Glutamatergic neuron (in vitro differentiated cells): Measurements from ENCODE around the gene IFITM1. TPM values are rescaled to one million over a fixed set of nuclear protein-coding genes. Genes with fewer than 3 reads are reported as not detected.
"Not testable (repeated sequence)": the region's sequence is repeated elsewhere in the genome, so short reads cannot be mapped to it uniquely, and the experiment has no call there.

Experiments used
- DNase-seq: peaks from one replicate; pipeline ENCODE4 v3.0.0; 2022
- H3K27ac Mint-ChIP-seq: one replicate; pipeline ENCODE4 v1.8.0; 2020; ENCODE audit warnings: mild to moderate bottlenecking, mixed read lengths, inconsistent platforms; ENCODE audit not compliant: unreplicated experiment
- H3K27me3 Mint-ChIP-seq: one replicate; pipeline ENCODE4 v1.8.0; 2020; ENCODE audit warnings: mild to moderate bottlenecking, moderate library complexity, mixed read lengths, inconsistent platforms; ENCODE audit not compliant: unreplicated experiment
- H3K36me3 Mint-ChIP-seq: one replicate; pipeline ENCODE4 v1.8.0; 2020; ENCODE audit warnings: mild to moderate bottlenecking, mixed read lengths, inconsistent platforms; ENCODE audit not compliant: unreplicated experiment
- H3K4me1 Mint-ChIP-seq: one replicate; pipeline ENCODE4 v1.8.0; 2020; ENCODE audit warnings: mild to moderate bottlenecking, low read depth, mixed read lengths, inconsistent platforms; ENCODE audit not compliant: unreplicated experiment
- H3K4me3 Mint-ChIP-seq: one replicate; pipeline ENCODE4 v1.8.0; 2020; ENCODE audit warnings: mild to moderate bottlenecking, mixed read lengths, inconsistent platforms; ENCODE audit not compliant: unreplicated experiment
- H3K9me3 Mint-ChIP-seq: one replicate; pipeline ENCODE4 v1.8.0; 2020; ENCODE audit warnings: mild to moderate bottlenecking, moderate library complexity, mixed read lengths, inconsistent platforms; ENCODE audit not compliant: unreplicated experiment
- total RNA-seq: library from RNA; stranded (reverse); fragmentation: NEBNext Ultra II Directional; extraction: Animal tissue kit (Norgen Biotek cat#: 25700); gene quantifications from one replicate; pipeline ENCODE4 v1.2.1, GENCODE V29; 2021; ENCODE audit not compliant: unreplicated experiment
- TF ChIP-seq, protein P1 (sequence below): fragments of 200-600 bp; sonication (generic); IDR thresholded peaks from one replicate; pipeline ENCODE4 v1.5.0; 2021; ENCODE audit not compliant: partially characterized antibody, unreplicated experiment

Gene IFITM1
- total RNA-seq, 1 donor from 2014 or later, result 2.6 TPM

DNA sequence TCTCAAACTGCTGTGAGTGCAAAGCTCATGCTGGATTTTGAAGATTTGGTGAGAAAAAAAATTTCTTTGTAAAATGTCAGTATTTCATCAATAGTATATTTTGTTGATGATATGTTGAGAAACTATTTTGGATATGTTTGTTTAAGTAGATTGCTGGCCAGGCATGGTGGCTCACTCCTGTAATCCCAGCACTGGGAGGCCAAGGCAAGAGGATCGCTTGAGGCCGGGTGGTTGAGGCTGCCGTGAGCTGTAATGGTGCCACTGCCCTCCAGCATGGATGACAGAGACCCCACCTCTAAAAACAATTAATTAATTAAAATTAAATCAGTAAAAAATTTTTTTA is 13.7 kb downstream of the IFITM1 start:
- H3K27ac Mint-ChIP-seq, result no peak overlapping the region
- DNase-seq, result no peak
- peaks cover 5% of the 10 kb centered on the region for H3K27me3 Mint-ChIP-seq
- H3K9me3 Mint-ChIP-seq, result peaks cover 2% of the 10 kb centered on the region
- no peaks in the 10 kb centered on the region for H3K36me3 Mint-ChIP-seq
- no peak overlapping the region for H3K4me3 Mint-ChIP-seq
- peaks cover 9% of the 10 kb centered on the region for H3K4me1 Mint-ChIP-seq
- TF ChIP-seq, protein P1, sequence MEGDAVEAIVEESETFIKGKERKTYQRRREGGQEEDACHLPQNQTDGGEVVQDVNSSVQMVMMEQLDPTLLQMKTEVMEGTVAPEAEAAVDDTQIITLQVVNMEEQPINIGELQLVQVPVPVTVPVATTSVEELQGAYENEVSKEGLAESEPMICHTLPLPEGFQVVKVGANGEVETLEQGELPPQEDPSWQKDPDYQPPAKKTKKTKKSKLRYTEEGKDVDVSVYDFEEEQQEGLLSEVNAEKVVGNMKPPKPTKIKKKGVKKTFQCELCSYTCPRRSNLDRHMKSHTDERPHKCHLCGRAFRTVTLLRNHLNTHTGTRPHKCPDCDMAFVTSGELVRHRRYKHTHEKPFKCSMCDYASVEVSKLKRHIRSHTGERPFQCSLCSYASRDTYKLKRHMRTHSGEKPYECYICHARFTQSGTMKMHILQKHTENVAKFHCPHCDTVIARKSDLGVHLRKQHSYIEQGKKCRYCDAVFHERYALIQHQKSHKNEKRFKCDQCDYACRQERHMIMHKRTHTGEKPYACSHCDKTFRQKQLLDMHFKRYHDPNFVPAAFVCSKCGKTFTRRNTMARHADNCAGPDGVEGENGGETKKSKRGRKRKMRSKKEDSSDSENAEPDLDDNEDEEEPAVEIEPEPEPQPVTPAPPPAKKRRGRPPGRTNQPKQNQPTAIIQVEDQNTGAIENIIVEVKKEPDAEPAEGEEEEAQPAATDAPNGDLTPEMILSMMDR, result no peak

DNA sequence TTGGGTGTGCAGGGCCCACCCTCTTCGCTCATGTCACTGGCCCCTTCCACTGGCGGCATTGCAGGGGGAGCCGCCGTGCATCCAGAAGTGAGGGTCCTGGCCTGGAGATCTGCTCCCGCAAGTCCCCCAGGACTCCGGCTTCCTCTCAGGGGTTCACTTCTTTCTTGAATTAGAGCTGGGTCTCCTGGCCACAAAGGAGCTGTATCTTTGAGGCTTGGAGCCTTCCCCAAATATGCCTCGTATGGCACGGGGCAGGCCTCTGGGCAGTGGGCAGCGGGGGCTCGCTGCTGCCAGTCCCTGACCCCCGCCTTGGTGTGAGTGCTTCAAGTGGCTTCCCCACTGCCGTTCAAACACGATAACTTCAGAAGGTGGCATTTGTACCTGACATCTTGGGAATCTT is 14.2 kb downstream of the IFITM1 start:
- H3K27ac Mint-ChIP-seq, result no peak overlapping the region
- H3K9me3 Mint-ChIP-seq, result peaks cover 2% of the 10 kb centered on the region
- DNase-seq, result no peak
- H3K4me1 Mint-ChIP-seq, result peaks cover 9% of the 10 kb centered on the region
- H3K4me3 Mint-ChIP-seq, result no peak overlapping the region
- H3K27me3 Mint-ChIP-seq, result peaks cover 5% of the 10 kb centered on the region
- H3K36me3 Mint-ChIP-seq, result no peaks in the 10 kb centered on the region
- TF ChIP-seq, protein P1, result no peak

- not testable (repeated sequence) for H3K36me3 Mint-ChIP-seq, H3K4me1 Mint-ChIP-seq, H3K9me3 Mint-ChIP-seq, H3K27ac Mint-ChIP-seq, DNase-seq, H3K4me3 Mint-ChIP-seq, H3K27me3 Mint-ChIP-seq
Measured at GRCh38 chr11:328516-329100, 14.8 kb downstream of the IFITM1 start.

DNA sequence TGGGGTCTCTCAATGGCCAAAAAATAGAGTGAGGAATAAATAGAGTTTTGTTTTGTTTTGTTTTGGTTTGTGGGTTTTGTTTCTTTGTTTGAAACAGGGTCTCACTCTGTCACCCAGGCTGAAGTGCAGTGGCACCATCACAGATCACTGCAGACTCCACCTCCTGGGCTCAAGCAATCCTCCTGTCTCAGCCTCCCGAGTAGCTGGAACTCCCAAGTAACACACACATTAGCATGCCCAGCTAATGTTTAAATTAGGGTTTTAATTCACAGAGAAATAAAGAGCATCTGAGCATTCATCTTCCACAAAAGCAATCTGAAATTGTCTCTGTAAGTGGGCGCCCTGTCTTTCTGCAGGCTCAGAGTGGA is 16.0 kb downstream of the IFITM1 start:
- TF ChIP-seq, protein P1, result no peak
- Mint-ChIP-seq H3K4me1 (peaks cover 7% of the 10 kb centered on the region), H3K4me3 (no peak overlapping the region), H3K36me3 (no peaks in the 10 kb centered on the region), H3K27ac (no peak overlapping the region), H3K27me3 (peaks cover 6% of the 10 kb centered on the region), H3K9me3 (peaks cover 3% of the 10 kb centered on the region)
- DNase-seq, result no peak

DNA sequence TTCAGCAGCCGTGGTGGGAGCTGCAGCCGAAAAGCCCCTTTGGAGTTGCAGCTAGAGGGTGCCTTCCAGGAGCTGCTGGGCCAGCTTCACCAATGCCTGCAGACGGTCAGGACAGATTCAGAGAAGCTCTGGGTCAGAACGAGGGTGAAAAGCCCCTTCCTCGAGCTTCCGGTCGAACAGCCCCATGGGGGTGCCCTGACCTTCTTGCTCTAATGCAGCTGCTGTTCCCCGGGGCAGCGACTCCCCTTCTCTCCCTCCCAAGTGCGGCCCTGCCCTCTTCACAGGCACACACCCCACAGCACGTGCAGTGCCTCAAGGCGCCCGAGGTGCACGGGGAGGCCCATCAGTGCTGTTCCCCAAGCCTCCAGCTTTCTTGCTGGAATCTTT is 16.5 kb downstream of the IFITM1 start:
- TF ChIP-seq, protein P1, result no peak
- Mint-ChIP-seq H3K4me1 (peaks cover 5% of the 10 kb centered on the region), H3K9me3 (peaks cover 3% of the 10 kb centered on the region), H3K36me3 (no peaks in the 10 kb centered on the region), H3K27ac (no peak overlapping the region), H3K4me3 (no peak overlapping the region), H3K27me3 (peaks cover 6% of the 10 kb centered on the region)
- no peak for DNase-seq
